Tracheal epithelial cell (primary cell): ENCODE measurements around the gene ALDH3A1. TPM values are rescaled to one million over a fixed set of nuclear protein-coding genes. Genes with fewer than 3 reads are reported as not detected.

ENCODE experiments used
- total RNA-seq: library from RNA; depleted of rRNA; stranded (reverse); fragments of >200 nt; gene quantifications from 2 replicates; pipeline ENCODE4 v1.2.1, GENCODE V29; 2014

The ALDH3A1 gene
- 11.3 and 111 TPM in 2 replicates for total RNA-seq

GRCh38 chr17:19747829-19748806 lies at the start of gene ALDH3A1:
ALDH3A1 (minus strand) TSS chr17:19748298; CDS start chr17:19745129, 3,169 bp downstream.

GRCh38 chr17:19716108-19717030 lies 31.7 kb downstream of the ALDH3A1 start, which contains the start of gene SLC47A2:
SLC47A2 (minus strand) TSS chr17:19716584; CDS start chr17:19716555, 29 bp downstream.

Other genes starting within 250 kb of the ALDH3A1 start
- 0.24 and 1.3 TPM in 2 replicates for gene SLC47A1, start 214.4 kb downstream of the ALDH3A1 start, total RNA-seq
- 153 and 400 TPM in 2 replicates for gene ALDH3A2, start 99.5 kb downstream of the ALDH3A1 start, total RNA-seq
- under 0.01 and 1.1 TPM in 2 replicates for gene SLC47A2, start 31.7 kb downstream of the ALDH3A1 start, total RNA-seq
- gene ULK2, start 119.6 kb upstream of the ALDH3A1 start, total RNA-seq: 18.1 and 29.0 TPM in 2 replicates
- gene AKAP10, start 229.5 kb upstream of the ALDH3A1 start, total RNA-seq: 21.9 and 25.2 TPM in 2 replicates